ENCODE data around the gene HOXB2. TPM values are rescaled to one million over a fixed set of nuclear protein-coding genes. Genes with fewer than 3 reads are reported as not detected.

HOXB2 gene
- total and polyA plus RNA-seq, 2 donors (not counting 1 experiment from before 2014, with no cell fraction given): 6.1 to 9.2 TPM

DNA sequence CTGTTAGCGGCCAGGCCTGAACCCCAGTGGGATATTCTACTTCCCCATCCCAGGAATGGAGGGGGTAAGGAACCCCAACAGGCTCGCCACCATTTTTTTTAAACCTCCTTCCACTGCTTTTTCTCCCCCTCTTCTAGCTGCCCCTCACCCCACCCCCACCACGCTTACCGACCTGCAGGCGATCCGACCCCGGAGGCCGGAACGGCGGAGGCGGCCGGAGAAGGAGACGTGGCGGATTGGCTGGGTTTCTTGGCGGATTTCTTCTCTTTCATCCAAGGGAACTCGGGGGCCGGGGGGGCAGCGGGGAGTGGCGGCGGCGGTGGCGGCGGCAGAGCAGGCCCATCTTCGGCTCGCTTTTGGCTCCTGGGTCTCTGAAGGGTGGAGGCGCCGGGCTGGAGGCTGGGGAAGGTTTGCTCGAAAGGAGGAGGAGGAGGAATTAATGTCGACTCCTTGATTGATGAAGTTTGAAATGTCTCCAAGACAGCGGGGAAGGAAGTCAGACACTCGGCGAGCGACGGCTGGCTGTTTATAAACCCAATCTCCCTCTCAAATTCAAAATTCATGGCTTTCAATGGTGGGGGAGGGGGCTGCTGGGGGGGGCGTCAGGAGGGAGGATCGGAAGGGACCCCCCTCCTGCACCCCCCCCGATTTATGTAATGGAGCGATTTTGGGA, 424 bp downstream of the HOXB2 start:
- Mint-ChIP-seq H3K27ac (peak overlapping the region; percentile 83), H3K4me3 (peak overlapping the region; percentile 94), H3K9me3 (ENCODE audit: insufficient read depth) (no peaks in the 10 kb centered on the region), H3K4me1 (peaks cover 31% of the 10 kb centered on the region), H3K27me3 (peaks cover 53% of the 10 kb centered on the region)
- H3K4me1 ChIP-seq (ENCODE audit: control insufficient read depth in 2 of 2, insufficient read depth in 2 of 2, low read length in 2 of 2): peaks cover 45 to 47% of the 10 kb centered on the region in 2 donors
- H3K36me3 ChIP-seq (replicated peaks in 1 of 2; ENCODE audit: control extremely low read depth in 1 of 2, control insufficient read depth in 1 of 2, extremely low read depth in 1 of 2, insufficient read depth in 2 of 2, low read length in 1 of 2): no peaks in the 10 kb centered on the region
- no peaks in the 10 kb centered on the region for H4K20me1 ChIP-seq (ENCODE audit: control insufficient read depth, insufficient read depth, low read length, poor library complexity, severe bottlenecking)
- peak overlapping the region in 4 of 5 experiments; percentile 46 to 73 (median 60) for H3K4me3 ChIP-seq (ENCODE audit: control extremely low read depth in 1 of 5, extremely low read depth in 1 of 5, insufficient read depth in 1 of 5, low read depth in 2 of 5, low read length in 4 of 5)
- 2% methylated on average over 24 of the region's 38 CpGs for WGBS (ENCODE audit: insufficient coverage)
- H3K9me3 ChIP-seq (ENCODE audit: control extremely low read depth in 1 of 3, control insufficient read depth in 2 of 3, insufficient read depth in 1 of 3, low read length in 2 of 3): peaks cover 0 to 11% (median 0%) of the 10 kb centered on the region in 3 donors
- H2AFZ ChIP-seq (ENCODE audit: insufficient read depth, low read depth, low read length, poor library complexity, severe bottlenecking): peak overlapping the region; percentile 82
- ATAC-seq (ENCODE audit: low read depth) (no peak), DNase-seq (peak; percentile 51)
- peak overlapping the region; percentile 96 for H3K4me2 ChIP-seq (replicated peaks; ENCODE audit: low read depth, low read length, poor library complexity, severe bottlenecking)
- POLR2A ChIA-PET: interaction anchor here (0.7 kb wide), 1 partner anchor 1713 kb away, joined by 4 read pairs; no protein-coding TSS in a partner anchor
- H3K27me3 ChIP-seq (replicated peaks in 1 of 4; ENCODE audit: control extremely low read depth in 1 of 4, control insufficient read depth in 3 of 4, insufficient read depth in 4 of 4, low read length in 3 of 4): peaks cover 0 to 68% (median 28%) of the 10 kb centered on the region in 4 experiments
- peak overlapping the region; percentile 70 for H3K9ac ChIP-seq (ENCODE audit: low read length)
- intact Hi-C loops (cut with micrococcal nuclease): loop anchor here (10.0 kb wide), 1 partner anchor 50 kb away; no protein-coding TSS in a partner anchor
- TF ChIP-seq EZH2 (IDR thresholded peaks at IDR 0.05; ENCODE audit: borderline replicate concordance, insufficient read depth, low read depth, low read length, poor library complexity, severe bottlenecking): no peak
- TF ChIP-seq, protein P1, sequence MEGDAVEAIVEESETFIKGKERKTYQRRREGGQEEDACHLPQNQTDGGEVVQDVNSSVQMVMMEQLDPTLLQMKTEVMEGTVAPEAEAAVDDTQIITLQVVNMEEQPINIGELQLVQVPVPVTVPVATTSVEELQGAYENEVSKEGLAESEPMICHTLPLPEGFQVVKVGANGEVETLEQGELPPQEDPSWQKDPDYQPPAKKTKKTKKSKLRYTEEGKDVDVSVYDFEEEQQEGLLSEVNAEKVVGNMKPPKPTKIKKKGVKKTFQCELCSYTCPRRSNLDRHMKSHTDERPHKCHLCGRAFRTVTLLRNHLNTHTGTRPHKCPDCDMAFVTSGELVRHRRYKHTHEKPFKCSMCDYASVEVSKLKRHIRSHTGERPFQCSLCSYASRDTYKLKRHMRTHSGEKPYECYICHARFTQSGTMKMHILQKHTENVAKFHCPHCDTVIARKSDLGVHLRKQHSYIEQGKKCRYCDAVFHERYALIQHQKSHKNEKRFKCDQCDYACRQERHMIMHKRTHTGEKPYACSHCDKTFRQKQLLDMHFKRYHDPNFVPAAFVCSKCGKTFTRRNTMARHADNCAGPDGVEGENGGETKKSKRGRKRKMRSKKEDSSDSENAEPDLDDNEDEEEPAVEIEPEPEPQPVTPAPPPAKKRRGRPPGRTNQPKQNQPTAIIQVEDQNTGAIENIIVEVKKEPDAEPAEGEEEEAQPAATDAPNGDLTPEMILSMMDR (IDR thresholded peaks at IDR 0.05): no peak
- CTCF ChIA-PET: interaction anchor here (0.6 kb wide), 1 partner anchor 74 kb away, joined by 3 read pairs; no protein-coding TSS in a partner anchor
- peak overlapping the region in 1 of 2 donors; percentile 46 for H3K27ac ChIP-seq (ENCODE audit: low read length in 2 of 2)
- H3K79me2 ChIP-seq (ENCODE audit: control insufficient read depth, insufficient read depth, low read length): no peaks in the 10 kb centered on the region
